Uterus (tissue), 4 donors: ENCODE data around the gene GRIN3A. TPM values are rescaled to one million over a fixed set of nuclear protein-coding genes. Genes with fewer than 3 reads are reported as not detected.
A peak's percentile ranks its signal among the peaks of the same experiment; 100 is the strongest.
"Not testable (repeated sequence)": the region's sequence is repeated elsewhere in the genome, so short reads cannot be mapped to it uniquely, and the experiment has no call there.

ENCODE experiments used
- DNase-seq, 2 donors: peaks; one replicate each; pipeline ENCODE4 v3.0.0-alpha.2; 2019 to 2020
- H3K27ac ChIP-seq, 2 donors: fragments of 200-600 bp; sonication (generic); 1 replicate in 1 of 2; 2 replicates in 1 of 2; pipeline ENCODE4 v1.5.1; 2016 to 2018
- H3K27me3 ChIP-seq, 2 donors: fragments of 200-600 bp; sonication (generic); one replicate each; pipeline ENCODE4 v1.5.1; 2018 to 2019; ENCODE audit warnings: control low read depth in 1 of 2
- H3K36me3 ChIP-seq, 2 donors: fragments of 200-600 bp; sonication (generic); one replicate each; pipeline ENCODE4 v1.5.1; 2019; ENCODE audit warnings: control low read depth in 1 of 2
- H3K4me1 ChIP-seq, 2 donors: fragments of 200-600 bp; sonication (generic); one replicate each; pipeline ENCODE4 v1.5.1; 2018 to 2019; ENCODE audit warnings: control low read depth in 1 of 2
- H3K4me3 ChIP-seq, 2 donors: fragments of 200-600 bp; sonication (generic); 1 replicate in 1 of 2; 2 replicates in 1 of 2; pipeline ENCODE4 v1.5.1; 2018 to 2019; ENCODE audit warnings: mild to moderate bottlenecking in 1 of 2
- H3K9me3 ChIP-seq, 2 donors: fragments of 200-600 bp; sonication (generic); one replicate each; pipeline ENCODE4 v1.5.1; 2019; ENCODE audit warnings: control low read depth in 1 of 2
- CTCF ChIP-seq, 4 experiments: fragments of 200-600 bp in 2 of 4; fragments of 450-650 bp in 2 of 4; sonication (generic) in 2 of 4; IDR thresholded peaks; one replicate each; pipeline ENCODE4 v1.5.1; 2016 to 2019; ENCODE audit warnings: antibody characterized with exemption in 4 of 4, mild to moderate bottlenecking in 2 of 4, moderate library complexity in 1 of 4
- POLR2A ChIP-seq, 2 donors: fragments of 450-650 bp; IDR thresholded peaks; one replicate each; pipeline ENCODE4 v1.6.1; 2016; ENCODE audit warnings: antibody characterized with exemption in 2 of 2, mild to moderate bottlenecking in 1 of 2, moderate library complexity in 1 of 2
- intact Hi-C: fragments of 100-400 bp; cut with DNase I; formaldehyde crosslinking; loops from one replicate; pipeline ENCODE4 v1.15.1; 2023; ENCODE audit warnings: low total_unique reads
- total RNA-seq, 4 donors: library from RNA; depleted of rRNA in 3 of 4; stranded (reverse); fragments of >200 nt in 3 of 4; gene quantifications; one replicate each; pipeline versions ENCODE4 v1.1.0 to v1.2.4, GENCODE V29; 2014 to 2023
- donor health status: DM: yes; HTN: yes; CAD: no.

The GRIN3A gene
- total RNA-seq, 4 donors from 2014 or later = 5.9 TPM; not detected in 3

GRCh38 chr9:101567725-101568350, 170.6 kb downstream of the GRIN3A start:
- H3K27ac ChIP-seq = no peak overlapping the region
- H3K27me3 ChIP-seq = no peaks in the 10 kb centered on the region
- TF ChIP-seq CTCF (IDR thresholded peaks at IDR 0.05) (no peak), POLR2A (IDR thresholded peaks at IDR 0.05) (no peak)
- H3K4me3 ChIP-seq = no peak overlapping the region
- H3K4me1 ChIP-seq = no peaks in the 10 kb centered on the region
- intact Hi-C loops = no loop called here
- no peak for DNase-seq
- no peaks in the 10 kb centered on the region for H3K36me3 ChIP-seq
- no peaks in the 10 kb centered on the region for H3K9me3 ChIP-seq

GRCh38 chr9:101566904-101567724, 171.3 kb downstream of the GRIN3A start:
- Histone ChIP-seq H3K9me3 (no peaks in the 10 kb centered on the region), H3K27me3 (no peaks in the 10 kb centered on the region), H3K4me1 (no peaks in the 10 kb centered on the region), H3K4me3 (no peak overlapping the region), H3K36me3 (no peaks in the 10 kb centered on the region), H3K27ac (no peak overlapping the region)
- no peak for DNase-seq
- intact Hi-C loops = no loop called here
- TF ChIP-seq CTCF (IDR thresholded peaks at IDR 0.05) = peak in 1 of 4 experiments; percentile 4
- no peak for TF ChIP-seq POLR2A (IDR thresholded peaks at IDR 0.05)

- intact Hi-C loops = no loop called here
- H3K27ac ChIP-seq = no peak overlapping the region
- TF ChIP-seq CTCF (IDR thresholded peaks at IDR 0.05) (no peak), POLR2A (IDR thresholded peaks at IDR 0.05) (no peak)
- no peak for DNase-seq
- H3K27me3 ChIP-seq = no peaks in the 10 kb centered on the region
- no peaks in the 10 kb centered on the region for H3K9me3 ChIP-seq
- H3K36me3 ChIP-seq = no peaks in the 10 kb centered on the region
- H3K4me1 ChIP-seq = no peaks in the 10 kb centered on the region
- no peak overlapping the region for H3K4me3 ChIP-seq
These were observed 174.2 kb downstream of the GRIN3A start for GRCh38 chr9:101564252-101564651.

- Histone ChIP-seq H3K4me1 (no peaks in the 10 kb centered on the region), H3K9me3 (no peaks in the 10 kb centered on the region), H3K27me3 (no peaks in the 10 kb centered on the region), H3K36me3 (no peaks in the 10 kb centered on the region), H3K4me3 (no peak overlapping the region), H3K27ac (no peak overlapping the region)
- intact Hi-C loops = no loop called here
- TF ChIP-seq CTCF (IDR thresholded peaks at IDR 0.05) = no peak
- TF ChIP-seq POLR2A (IDR thresholded peaks at IDR 0.05) = no peak
- no peak for DNase-seq
These were observed 175.5 kb downstream of the GRIN3A start for GRCh38 chr9:101562966-101563365.

GRCh38 chr9:101561740-101562139, 176.7 kb downstream of the GRIN3A start:
- DNase-seq = no peak
- Histone ChIP-seq H3K27me3 (no peaks in the 10 kb centered on the region), H3K9me3 (no peaks in the 10 kb centered on the region), H3K4me3 (no peak overlapping the region), H3K27ac (no peak overlapping the region), H3K4me1 (no peaks in the 10 kb centered on the region), H3K36me3 (no peaks in the 10 kb centered on the region)
- no peak for TF ChIP-seq CTCF (IDR thresholded peaks at IDR 0.05)
- no peak for TF ChIP-seq POLR2A (IDR thresholded peaks at IDR 0.05)
- intact Hi-C loops = no loop called here

GRCh38 chr9:101549472-101550098, 188.9 kb downstream of the GRIN3A start:
- DNase-seq, H3K9me3 ChIP-seq, H3K27ac ChIP-seq, H3K36me3 ChIP-seq, intact Hi-C loops, H3K27me3 ChIP-seq, H3K4me3 ChIP-seq, H3K4me1 ChIP-seq: not testable (repeated sequence)
